8988T (cell line): Measurements from ENCODE around the gene TCTN3.
"Not testable (repeated sequence)": the region's sequence is repeated elsewhere in the genome, so short reads cannot be mapped to it uniquely, and the experiment has no call there.

ENCODE experiments used
- DNase-seq: peaks from one replicate; pipeline ENCODE4 v3.0.0; 2011

The TCTN3 gene

GRCh38 chr10:95693668-95694534, at the start of gene TCTN3:
Gene TCTN3, minus strand, starts transcription at chr10:95693927. Its CDS starts 28 bp downstream, at chr10:95693899.
- peak; percentile 80 for DNase-seq

- no peak for DNase-seq
Observed at GRCh38 chr10:95742962-95743535, 49.3 kb upstream of the TCTN3 start.

GRCh38 chr10:95742485-95742884, 48.8 kb upstream of the TCTN3 start:
- DNase-seq, result no peak

- no peak for DNase-seq
Observed at GRCh38 chr10:95741807-95742467, 48.2 kb upstream of the TCTN3 start.

- no peak for DNase-seq
Observed at GRCh38 chr10:95739056-95739455, 45.3 kb upstream of the TCTN3 start.

GRCh38 chr10:95732907-95733306, 39.2 kb upstream of the TCTN3 start:
- not testable (repeated sequence) for DNase-seq

GRCh38 chr10:95730233-95730632, 36.5 kb upstream of the TCTN3 start:
- no peak for DNase-seq

GRCh38 chr10:95729323-95730055, 35.8 kb upstream of the TCTN3 start:
- no peak for DNase-seq

- no peak for DNase-seq
Observed at GRCh38 chr10:95728526-95728925, 34.8 kb upstream of the TCTN3 start.

GRCh38 chr10:95722496-95722895, 28.8 kb upstream of the TCTN3 start:
- not testable (repeated sequence) for DNase-seq

GRCh38 chr10:95720745-95721144, 27.0 kb upstream of the TCTN3 start:
- DNase-seq, result not testable (repeated sequence)

GRCh38 chr10:95716866-95717265, 23.1 kb upstream of the TCTN3 start:
- DNase-seq, result no peak

GRCh38 chr10:95716466-95716865, 22.7 kb upstream of the TCTN3 start:
- DNase-seq, result no peak

GRCh38 chr10:95711492-95711891, 17.8 kb upstream of the TCTN3 start:
- no peak for DNase-seq

- no peak for DNase-seq
Observed at GRCh38 chr10:95706990-95707389, 13.3 kb upstream of the TCTN3 start.

GRCh38 chr10:95706573-95706972, 12.8 kb upstream of the TCTN3 start:
- no peak for DNase-seq

GRCh38 chr10:95698415-95698814, 4.7 kb upstream of the TCTN3 start:
- DNase-seq, result no peak

- DNase-seq, result no peak
Observed at GRCh38 chr10:95697429-95697828, 3.7 kb upstream of the TCTN3 start.

- DNase-seq, result no peak
Observed at GRCh38 chr10:95694665-95695064, 938 bp upstream of the TCTN3 start.

- DNase-seq, result no peak
Observed at GRCh38 chr10:95693071-95693667, 558 bp downstream of the TCTN3 start.

- DNase-seq, result no peak
Observed at GRCh38 chr10:95691281-95691680, 2.4 kb downstream of the TCTN3 start.

GRCh38 chr10:95688648-95689047, 5.1 kb downstream of the TCTN3 start:
- no peak for DNase-seq

- no peak for DNase-seq
Observed at GRCh38 chr10:95683966-95684365, 9.8 kb downstream of the TCTN3 start.
